MM.1S (cell line): ENCODE data around the gene SSTR4.
"Not testable (repeated sequence)": the region's sequence is repeated elsewhere in the genome, so short reads cannot be mapped to it uniquely, and the experiment has no call there.

Experiments
- DNase-seq: peaks from one replicate; pipeline ENCODE4 v3.0.0-alpha.2; 2015
- H2AFZ ChIP-seq: fragments of 300-600 bp; sonication (generic); 2 replicates; pipeline ENCODE4 v1.6.0; 2016; ENCODE audit warnings: antibody characterized with exemption, low read length
- H3F3A ChIP-seq: fragments of 300-600 bp; sonication (generic); 2 replicates; pipeline ENCODE4 v1.6.1; 2016; ENCODE audit warnings: mild to moderate bottlenecking, antibody characterized with exemption, low read length, moderate library complexity, mixed read lengths; ENCODE audit not compliant: insufficient read depth
- H3K27ac ChIP-seq: fragments of 300-600 bp; sonication (generic); 2 replicates; pipeline ENCODE4 v1.5.1; 2016; ENCODE audit warnings: mild to moderate bottlenecking, low read length
- H3K27me3 ChIP-seq: fragments of 300-600 bp; sonication (generic); replicated peaks from 2 replicates; pipeline ENCODE4 v1.6.0; 2016; ENCODE audit warnings: low read length; ENCODE audit not compliant: insufficient read depth
- H3K36me3 ChIP-seq: fragments of 300-600 bp; sonication (generic); replicated peaks from 2 replicates; pipeline ENCODE4 v1.6.1; 2016; ENCODE audit warnings: mild to moderate bottlenecking, low read length, mixed read lengths; ENCODE audit not compliant: insufficient read depth
- H3K4me1 ChIP-seq: fragments of 300-600 bp; sonication (generic); 2 replicates; pipeline ENCODE4 v1.6.1; 2016; ENCODE audit warnings: low read length, mixed read lengths
- H3K4me2 ChIP-seq: fragments of 300-600 bp; sonication (generic); 2 replicates; pipeline ENCODE4 v1.6.0; 2016; ENCODE audit warnings: low read depth, low read length
- H3K4me3 ChIP-seq: fragments of 300-600 bp; sonication (generic); 2 replicates; pipeline ENCODE4 v1.5.1; 2016; ENCODE audit warnings: low read length, mixed read lengths
- H3K79me2 ChIP-seq: fragments of 300-600 bp; sonication (generic); 2 replicates; pipeline ENCODE4 v1.6.1; 2016; ENCODE audit warnings: mixed run types, low read length, mixed read lengths
- H3K9ac ChIP-seq: fragments of 300-600 bp; sonication (generic); 2 replicates; pipeline ENCODE4 v1.6.1; 2016; ENCODE audit warnings: low read length, mixed read lengths
- H3K9me2 ChIP-seq: fragments of 300-600 bp; sonication (generic); replicated peaks from 2 replicates; pipeline ENCODE4 v1.6.1; 2016; ENCODE audit warnings: mild to moderate bottlenecking, low read length, mixed read lengths; ENCODE audit not compliant: insufficient read depth
- H3K9me3 ChIP-seq: fragments of 300-600 bp; sonication (generic); replicated peaks from 2 replicates; pipeline ENCODE4 v1.6.1; 2016; ENCODE audit warnings: mild to moderate bottlenecking, low read length, mixed read lengths; ENCODE audit not compliant: insufficient read depth
- H4K20me1 ChIP-seq: fragments of 300-600 bp; sonication (generic); 2 replicates; pipeline ENCODE4 v1.6.1; 2016; ENCODE audit warnings: mild to moderate bottlenecking, low read length, moderate library complexity, mixed read lengths; ENCODE audit not compliant: insufficient read depth
- EZH2 ChIP-seq: fragments of 300-600 bp; sonication (generic); optimal IDR thresholded peaks from 2 replicates; pipeline ENCODE3; 2017; ENCODE audit warnings: low read depth, mild to moderate bottlenecking, antibody characterized with exemption, low read length, mixed read lengths
- EZH2phosphoT487 ChIP-seq: fragments of 300-600 bp; sonication (generic); IDR thresholded peaks from 2 replicates; pipeline ENCODE4 v1.6.1; 2018; ENCODE audit warnings: antibody characterized with exemption, low read length
- TF ChIP-seq, protein P1 (sequence below): fragments of 300-600 bp; sonication (generic); IDR thresholded peaks from 2 replicates; pipeline ENCODE4 v1.5.1; 2016; ENCODE audit warnings: antibody characterized with exemption, low read length, mixed read lengths

The SSTR4 gene

GRCh38 chr20:23022849-23023248 lies 12.3 kb upstream of the SSTR4 start:
- no peaks in the 10 kb centered on the region for H3K27me3 ChIP-seq
- H3K36me3 ChIP-seq: no peaks in the 10 kb centered on the region
- no peak overlapping the region for H3K4me3 ChIP-seq
- no peaks in the 10 kb centered on the region for H4K20me1 ChIP-seq
- TF ChIP-seq EZH2: no peak
- TF ChIP-seq, protein P1, sequence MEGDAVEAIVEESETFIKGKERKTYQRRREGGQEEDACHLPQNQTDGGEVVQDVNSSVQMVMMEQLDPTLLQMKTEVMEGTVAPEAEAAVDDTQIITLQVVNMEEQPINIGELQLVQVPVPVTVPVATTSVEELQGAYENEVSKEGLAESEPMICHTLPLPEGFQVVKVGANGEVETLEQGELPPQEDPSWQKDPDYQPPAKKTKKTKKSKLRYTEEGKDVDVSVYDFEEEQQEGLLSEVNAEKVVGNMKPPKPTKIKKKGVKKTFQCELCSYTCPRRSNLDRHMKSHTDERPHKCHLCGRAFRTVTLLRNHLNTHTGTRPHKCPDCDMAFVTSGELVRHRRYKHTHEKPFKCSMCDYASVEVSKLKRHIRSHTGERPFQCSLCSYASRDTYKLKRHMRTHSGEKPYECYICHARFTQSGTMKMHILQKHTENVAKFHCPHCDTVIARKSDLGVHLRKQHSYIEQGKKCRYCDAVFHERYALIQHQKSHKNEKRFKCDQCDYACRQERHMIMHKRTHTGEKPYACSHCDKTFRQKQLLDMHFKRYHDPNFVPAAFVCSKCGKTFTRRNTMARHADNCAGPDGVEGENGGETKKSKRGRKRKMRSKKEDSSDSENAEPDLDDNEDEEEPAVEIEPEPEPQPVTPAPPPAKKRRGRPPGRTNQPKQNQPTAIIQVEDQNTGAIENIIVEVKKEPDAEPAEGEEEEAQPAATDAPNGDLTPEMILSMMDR: no peak
- TF ChIP-seq EZH2phosphoT487: no peak
- no peaks in the 10 kb centered on the region for H3K9me2 ChIP-seq
- H3K79me2 ChIP-seq: no peaks in the 10 kb centered on the region
- no peak overlapping the region for H3K27ac ChIP-seq
- H3F3A ChIP-seq: no peaks in the 10 kb centered on the region
- no peak for DNase-seq
- H2AFZ ChIP-seq: no peak overlapping the region
- no peak overlapping the region for H3K9ac ChIP-seq
- H3K9me3 ChIP-seq: no peaks in the 10 kb centered on the region
- no peak overlapping the region for H3K4me2 ChIP-seq
- H3K4me1 ChIP-seq: no peaks in the 10 kb centered on the region

DNA sequence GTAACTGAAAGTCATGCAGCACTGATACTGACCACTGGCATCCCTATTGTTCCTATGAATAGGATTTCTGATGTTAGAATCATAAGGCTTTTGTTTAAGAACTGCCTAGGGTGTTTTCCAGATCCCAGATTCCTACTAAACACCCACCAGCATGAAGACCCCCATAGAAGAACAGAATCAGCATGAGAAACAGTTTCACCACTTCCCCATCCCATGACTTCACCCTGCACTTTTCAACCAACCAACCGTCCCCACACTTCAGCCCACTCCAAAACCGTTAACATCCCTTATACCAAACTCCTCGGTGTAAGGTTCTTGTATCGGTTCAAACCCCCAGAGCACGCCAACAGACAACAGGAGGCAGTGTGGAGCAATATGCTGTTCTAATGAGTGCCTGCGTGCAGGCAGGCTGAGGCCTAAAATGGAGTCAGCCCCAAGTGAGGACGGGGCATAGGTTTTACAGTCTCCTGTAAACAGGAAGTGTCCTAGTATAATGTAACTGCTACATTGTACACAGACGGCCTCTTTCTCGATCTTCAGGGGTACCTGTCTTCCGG lies 11.4 kb upstream of the SSTR4 start:
- no peak for DNase-seq
- Histone ChIP-seq H3K9me3 (no peaks in the 10 kb centered on the region), H3K27ac (no peak overlapping the region), H3K27me3 (no peaks in the 10 kb centered on the region), H3K79me2 (no peaks in the 10 kb centered on the region), H3K4me3 (no peak overlapping the region), H3K4me2 (no peak overlapping the region), H3F3A (no peaks in the 10 kb centered on the region), H3K9ac (no peak overlapping the region), H4K20me1 (no peaks in the 10 kb centered on the region), H3K36me3 (no peaks in the 10 kb centered on the region), H2AFZ (no peak overlapping the region; the same call in 1 of the 2 replicates), H3K4me1 (no peaks in the 10 kb centered on the region), H3K9me2 (no peaks in the 10 kb centered on the region)
- TF ChIP-seq EZH2 (no peak), EZH2phosphoT487 (no peak)
- TF ChIP-seq, protein P1: no peak

DNA sequence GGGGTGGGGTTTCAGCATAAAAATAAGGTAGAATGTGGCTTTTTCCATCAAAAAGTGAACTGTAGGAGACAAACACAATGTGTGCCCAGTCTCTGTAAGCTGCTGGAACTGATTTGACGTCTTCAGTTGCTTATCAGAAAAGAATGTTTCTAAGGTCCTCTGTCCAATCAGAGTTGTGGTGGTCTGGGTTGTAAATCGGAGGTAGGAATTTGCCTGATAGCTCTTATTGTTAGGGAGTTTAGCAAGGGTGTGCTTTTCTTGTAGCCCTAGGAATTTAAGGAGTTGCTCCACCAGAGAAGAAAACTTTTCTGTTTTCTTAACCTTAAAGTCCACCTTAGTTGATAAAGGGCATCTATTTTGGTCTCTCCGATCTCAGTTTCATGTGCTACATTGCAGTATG lies 10.4 kb upstream of the SSTR4 start:
- Histone ChIP-seq H3K27ac (no peak overlapping the region), H3K4me3 (no peak overlapping the region), H3F3A (no peaks in the 10 kb centered on the region), H2AFZ (no peak overlapping the region), H3K36me3 (no peaks in the 10 kb centered on the region), H3K27me3 (no peaks in the 10 kb centered on the region), H3K9me3 (no peaks in the 10 kb centered on the region), H3K4me2 (no peak overlapping the region), H3K9ac (no peak overlapping the region), H3K9me2 (no peaks in the 10 kb centered on the region), H3K79me2 (no peaks in the 10 kb centered on the region), H3K4me1 (no peaks in the 10 kb centered on the region), H4K20me1 (no peaks in the 10 kb centered on the region)
- no peak for DNase-seq
- TF ChIP-seq EZH2 (no peak), EZH2phosphoT487 (no peak)
- TF ChIP-seq, protein P1: no peak

GRCh38 chr20:23025503-23025902 lies 9.6 kb upstream of the SSTR4 start:
- H3K9me3 ChIP-seq, H3K79me2 ChIP-seq, H3K4me3 ChIP-seq, H4K20me1 ChIP-seq, H3K9ac ChIP-seq, H3F3A ChIP-seq, H3K9me2 ChIP-seq, H3K36me3 ChIP-seq, H3K4me2 ChIP-seq, H3K4me1 ChIP-seq, H3K27me3 ChIP-seq, DNase-seq, H3K27ac ChIP-seq, H2AFZ ChIP-seq: not testable (repeated sequence)
